WTC11 (cell line): ENCODE measurements around the gene HMX3.
"Not testable (repeated sequence)": the region's sequence is repeated elsewhere in the genome, so short reads cannot be mapped to it uniquely, and the experiment has no call there.

Source experiments
- FOXP4 ChIP-seq: sonication (generic); formaldehyde crosslinking; IDR thresholded peaks from 2 replicates; pipeline ENCODE4 v1.8.0; 2022; ENCODE audit warnings: mild to moderate bottlenecking, missing genetic modification reagents
- ZNF219 ChIP-seq: sonication (generic); formaldehyde crosslinking; IDR thresholded peaks from 2 replicates; pipeline ENCODE4 v1.8.0; 2023; ENCODE audit warnings: missing genetic modification reagents, mild to moderate bottlenecking, borderline replicate concordance

GRCh38 chr10:123178390-123178789 is 42.6 kb downstream of the HMX3 start:
- TF ChIP-seq ZNF219 (CRISPR knock-in tag); FOXP4: not testable (repeated sequence)
